Right ventricle myocardium inferior (tissue), 1 donor: ENCODE results near the gene DENND6A. TPM values are rescaled to one million over a fixed set of nuclear protein-coding genes. Genes with fewer than 3 reads are reported as not detected.

Experiments
- ATAC-seq: fragments of 200-7000 bp; cut with Tn5 transposase; one replicate; pipeline ENCODE4 v1.9.1; 2020; ENCODE audit warnings: mild to moderate bottlenecking, moderate library complexity
- DNase-seq: peaks from one replicate; pipeline ENCODE4 v3.0.0; 2021; ENCODE audit errors: missing footprints
- intact Hi-C: fragments of 100-400 bp; cut with DNase I; formaldehyde crosslinking; loops from one replicate; pipeline ENCODE4 v1.11.0; 2022
- total RNA-seq: library from RNA; stranded (reverse); fragmentation: NEBNext Ultra II Directional; extraction: Animal tissue kit (Norgen Biotek cat#: 25700); gene quantifications from one replicate; pipeline ENCODE4 v1.2.1, GENCODE V29; 2021
- donor health status: DM: no; HTN: yes; CAD: no; lungs with severe emphysema.

The DENND6A gene
- total RNA-seq, 1 donor from 2014 or later: 13.3 TPM

DNA sequence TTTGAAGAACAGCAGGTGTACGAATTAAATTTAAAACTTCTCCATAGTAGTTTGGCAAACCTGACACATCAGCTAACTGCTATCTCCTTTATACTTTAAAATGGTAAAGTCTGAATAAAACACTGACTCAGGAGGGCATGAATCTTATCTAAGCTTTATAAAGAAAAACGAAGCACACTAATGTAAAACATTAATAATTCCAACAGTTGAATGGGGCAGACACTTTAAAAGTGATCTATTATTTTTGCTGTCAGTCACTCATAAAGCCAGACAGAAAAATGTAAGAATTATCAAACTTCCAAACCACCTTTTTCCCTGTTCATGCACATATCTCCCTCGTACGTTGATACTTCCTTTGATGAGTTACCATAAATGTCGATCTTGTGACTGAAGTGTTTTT is 98.3 kb downstream of the DENND6A start:
- intact Hi-C loops: loop anchor here (10.0 kb wide), 1 partner anchor 160 kb away; the partner anchor contains the start of gene SLMAP
- ATAC-seq: no peak

DNA sequence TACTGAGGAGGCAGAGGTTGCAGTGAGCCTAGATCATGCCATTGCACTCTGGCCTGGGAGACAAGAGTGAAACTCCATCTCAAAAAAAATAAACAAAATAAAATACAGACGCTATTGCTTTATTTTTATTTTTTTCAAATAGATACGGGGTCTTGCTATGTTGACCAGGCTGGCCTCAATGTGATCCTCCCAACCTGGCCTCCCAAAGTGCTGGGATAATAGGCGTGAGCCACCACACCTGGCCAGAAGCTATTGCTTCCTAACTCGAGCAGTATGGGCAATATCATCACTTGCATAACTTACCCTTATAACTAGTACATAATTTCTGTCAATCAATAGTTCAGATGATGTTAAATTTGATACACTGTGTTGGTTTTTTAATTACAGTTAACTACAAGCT is 98.7 kb downstream of the DENND6A start:
- intact Hi-C loops: loop anchor here (10.0 kb wide), 1 partner anchor 161 kb away; the partner anchor contains the start of gene SLMAP
- ATAC-seq: no peak
- DNase-seq: no peak

More for the DNA sequence above, 98.3 kb downstream of the DENND6A start:
- no peak for DNase-seq

DNA sequence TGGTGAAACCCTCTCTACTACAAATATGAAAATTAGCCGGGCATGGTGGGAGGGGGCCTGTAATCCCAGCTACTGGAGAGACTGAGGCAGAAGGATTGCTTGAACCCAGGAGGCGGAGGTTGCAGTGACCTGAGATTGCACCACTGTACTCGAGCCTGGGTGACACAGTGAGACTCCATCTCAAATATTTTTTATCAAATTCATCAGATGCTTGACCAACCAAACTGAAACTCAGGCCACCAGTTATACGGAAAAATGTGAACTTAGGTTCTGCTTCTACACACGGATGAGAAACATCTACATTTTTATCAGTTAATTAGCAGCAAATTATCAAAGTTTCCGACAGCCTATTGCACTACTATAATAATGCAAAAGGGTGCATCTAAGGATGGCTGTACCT is 100.6 kb downstream of the DENND6A start:
- DNase-seq: no peak
- intact Hi-C loops: loop anchor here (10.0 kb wide), 1 partner anchor 162 kb away; the partner anchor contains the start of gene SLMAP
- ATAC-seq: no peak

DNA sequence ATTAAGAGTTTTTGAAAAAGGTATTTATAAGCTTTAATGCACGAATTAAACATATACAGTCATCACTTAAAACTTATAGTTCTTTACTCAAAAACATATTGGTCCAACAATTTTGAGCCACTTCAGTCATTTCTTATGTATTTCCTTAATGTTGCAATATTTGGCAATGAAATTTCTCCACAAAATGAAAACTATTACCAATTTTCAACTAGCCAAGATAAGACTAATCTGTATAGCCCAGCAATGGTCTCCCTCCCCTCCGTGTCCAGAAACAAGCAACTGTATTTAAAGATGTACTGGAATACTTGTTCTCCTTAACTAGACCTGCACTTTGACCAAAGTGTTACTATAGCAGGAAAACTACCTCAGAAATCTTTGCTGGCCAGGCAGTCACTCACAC is 105.0 kb downstream of the DENND6A start:
- DNase-seq: no peak
- intact Hi-C loops: no loop called here
- ATAC-seq: no peak

DNA sequence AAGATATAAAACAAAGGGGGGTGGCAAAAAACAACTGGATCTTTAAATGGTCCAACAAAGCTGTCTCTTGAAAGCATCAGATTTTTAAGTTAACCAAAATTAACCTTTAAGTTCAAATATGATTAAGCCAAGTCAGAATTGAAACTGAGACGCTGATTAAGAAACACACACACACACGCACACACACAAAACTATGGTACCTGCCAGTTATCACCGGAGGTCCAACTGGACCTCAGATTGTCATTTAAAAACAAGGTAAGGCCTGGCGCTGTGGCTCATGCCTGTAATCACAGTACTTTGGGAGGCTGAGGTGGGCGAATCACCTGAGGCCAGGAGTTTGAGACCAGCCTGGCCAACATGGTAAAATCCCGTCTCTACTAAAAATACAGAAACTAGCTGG is 106.1 kb downstream of the DENND6A start:
- ATAC-seq (no peak), DNase-seq (no peak)
- intact Hi-C loops: no loop called here

DNA sequence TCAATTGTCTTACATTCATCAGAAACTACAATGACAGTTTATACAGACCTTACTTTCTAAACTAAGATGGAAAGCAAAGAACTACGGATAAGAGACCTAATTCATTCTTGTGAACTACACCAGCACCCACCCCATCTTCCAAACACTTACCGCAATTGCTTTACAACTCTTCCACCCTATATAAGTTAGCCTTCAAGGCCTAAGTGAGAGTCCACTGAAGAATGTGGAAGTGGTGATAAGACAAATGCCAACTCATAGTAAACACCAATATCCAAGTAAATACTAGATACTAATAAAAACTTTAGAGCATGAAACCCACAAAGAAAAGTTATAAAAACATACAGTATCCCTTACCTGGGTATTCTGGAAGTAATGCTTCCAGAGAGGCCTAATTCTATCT is 109.3 kb downstream of the DENND6A start:
- intact Hi-C loops: no loop called here
- ATAC-seq (no peak), DNase-seq (no peak)

DNA sequence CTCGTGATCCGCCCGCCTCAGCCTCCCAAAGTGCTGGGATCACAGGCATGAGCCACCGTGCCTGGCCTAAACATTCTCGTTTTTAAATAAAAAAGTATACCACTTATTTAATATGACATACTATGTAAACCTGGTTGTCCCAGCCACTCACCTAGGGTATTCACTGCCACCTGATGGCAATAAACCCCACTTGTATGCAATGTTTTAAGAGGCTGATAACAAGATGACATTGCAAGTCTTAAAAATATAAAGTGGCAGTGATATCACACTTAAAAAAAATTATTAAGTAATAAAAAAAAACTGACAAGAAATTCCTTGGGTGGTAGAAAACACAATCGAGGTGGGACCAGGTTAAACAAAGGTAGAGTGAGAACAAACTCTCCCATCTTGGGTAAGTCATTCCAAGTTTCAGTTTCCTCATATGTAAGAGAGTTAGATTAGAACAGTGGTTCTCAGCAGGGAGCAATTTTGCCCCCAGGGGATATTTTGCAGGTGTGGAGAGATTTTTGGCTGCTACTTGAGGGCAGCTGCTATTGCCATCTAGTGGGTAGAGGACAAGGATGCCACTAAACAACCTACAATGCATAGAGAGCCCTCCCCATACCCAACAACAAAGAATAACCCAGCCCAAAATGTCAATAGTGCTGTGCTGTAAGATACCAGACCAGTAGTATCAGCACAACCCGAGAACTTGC is 110.3 kb downstream of the DENND6A start:
- ATAC-seq: no peak
- intact Hi-C loops: no loop called here
- DNase-seq: no peak

DNA sequence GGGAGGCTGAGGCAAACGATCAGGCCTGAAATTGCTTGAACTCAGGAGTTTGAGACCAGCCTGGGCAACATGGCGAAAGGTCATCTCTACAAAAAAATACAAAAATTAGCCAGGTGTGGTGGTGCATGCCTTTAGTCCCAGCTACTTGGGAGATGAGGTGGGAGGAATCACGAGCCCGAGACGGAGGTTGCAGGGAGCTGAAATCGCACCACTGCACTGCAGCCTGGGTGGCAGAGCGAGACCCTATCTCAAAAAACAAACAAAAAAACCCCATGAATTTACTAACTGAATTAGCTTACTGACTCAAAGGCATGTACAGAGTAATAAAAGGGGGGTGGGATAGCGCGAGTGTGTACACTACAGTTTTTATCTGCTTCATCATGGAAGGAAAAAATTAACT is 115.1 kb downstream of the DENND6A start:
- DNase-seq (no peak), ATAC-seq (no peak)
- intact Hi-C loops: no loop called here

DNA sequence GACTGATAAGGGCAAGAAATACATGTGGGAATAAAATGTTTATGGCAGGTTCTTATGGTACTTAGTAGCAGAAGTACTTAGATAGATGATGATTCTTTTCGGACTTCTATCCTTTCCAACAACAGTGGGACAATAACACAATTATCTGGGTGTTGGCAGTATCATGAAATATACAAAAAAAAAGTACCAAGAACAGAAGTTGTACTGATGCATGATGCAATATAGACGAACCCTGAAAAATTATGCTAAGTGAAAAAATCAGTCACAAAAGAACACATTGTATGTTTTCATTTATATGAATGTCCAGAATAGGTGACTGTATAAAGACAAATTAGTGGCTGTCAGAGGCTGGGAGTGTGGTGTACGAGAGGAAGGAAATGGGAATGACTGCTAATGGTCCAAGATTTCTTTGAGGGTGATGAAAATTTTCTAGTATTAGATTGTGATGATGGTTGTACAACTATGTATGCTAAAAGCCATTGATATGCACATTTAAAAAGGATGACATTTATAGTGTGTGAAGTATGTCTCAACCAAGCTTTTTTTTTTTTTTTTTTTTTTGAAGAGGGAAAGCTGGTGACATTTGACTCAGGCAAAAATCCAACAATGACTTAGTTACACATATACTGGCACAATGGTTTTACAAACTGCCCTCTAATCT is 116.8 kb downstream of the DENND6A start:
- intact Hi-C loops: no loop called here

More for the DNA sequence above, 116.8 kb downstream of the DENND6A start:
- no peak for ATAC-seq
- DNase-seq: no peak

Other genes with a start within 250 kb of the DENND6A start
- not detected for gene DNAH12, start 148.7 kb downstream of the DENND6A start, total RNA-seq
- gene PDE12, start 136.8 kb downstream of the DENND6A start, total RNA-seq: 10.3 TPM
- 66.4 TPM for gene ARF4, start 95.7 kb downstream of the DENND6A start, total RNA-seq
- 294 TPM for gene SLMAP, start 63.2 kb upstream of the DENND6A start, total RNA-seq